Measurements from ENCODE around the gene EZH2.

GRCh38 chr7:148865283-148865682, 18.8 kb downstream of the EZH2 start:
- no peak for TF ChIP-seq CTCF (conservative IDR thresholded peaks at IDR 0.05; ENCODE audit: low read depth, low read length)
- TF ChIP-seq, protein P1, sequence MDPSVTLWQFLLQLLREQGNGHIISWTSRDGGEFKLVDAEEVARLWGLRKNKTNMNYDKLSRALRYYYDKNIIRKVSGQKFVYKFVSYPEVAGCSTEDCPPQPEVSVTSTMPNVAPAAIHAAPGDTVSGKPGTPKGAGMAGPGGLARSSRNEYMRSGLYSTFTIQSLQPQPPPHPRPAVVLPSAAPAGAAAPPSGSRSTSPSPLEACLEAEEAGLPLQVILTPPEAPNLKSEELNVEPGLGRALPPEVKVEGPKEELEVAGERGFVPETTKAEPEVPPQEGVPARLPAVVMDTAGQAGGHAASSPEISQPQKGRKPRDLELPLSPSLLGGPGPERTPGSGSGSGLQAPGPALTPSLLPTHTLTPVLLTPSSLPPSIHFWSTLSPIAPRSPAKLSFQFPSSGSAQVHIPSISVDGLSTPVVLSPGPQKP (IDR thresholded peaks at IDR 0.05; ENCODE audit: borderline replicate concordance, low read depth, low read length): no peak
- TF ChIP-seq RAD21 (IDR thresholded peaks at IDR 0.05; ENCODE audit: low read length): no peak
- TF ChIP-seq POLR2A (IDR thresholded peaks at IDR 0.05; ENCODE audit: low read depth, low read length): no peak
- no peak for TF ChIP-seq CEBPB (IDR thresholded peaks at IDR 0.05; ENCODE audit: low read depth, low read length)
- TF ChIP-seq, protein P2, sequence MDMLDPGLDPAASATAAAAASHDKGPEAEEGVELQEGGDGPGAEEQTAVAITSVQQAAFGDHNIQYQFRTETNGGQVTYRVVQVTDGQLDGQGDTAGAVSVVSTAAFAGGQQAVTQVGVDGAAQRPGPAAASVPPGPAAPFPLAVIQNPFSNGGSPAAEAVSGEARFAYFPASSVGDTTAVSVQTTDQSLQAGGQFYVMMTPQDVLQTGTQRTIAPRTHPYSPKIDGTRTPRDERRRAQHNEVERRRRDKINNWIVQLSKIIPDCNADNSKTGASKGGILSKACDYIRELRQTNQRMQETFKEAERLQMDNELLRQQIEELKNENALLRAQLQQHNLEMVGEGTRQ (IDR thresholded peaks at IDR 0.05; ENCODE audit: low read depth, low read length): no peak
- no peak for TF ChIP-seq MAFK (IDR thresholded peaks at IDR 0.05; ENCODE audit: low read depth, low read length)
- TF ChIP-seq RFX5 (IDR thresholded peaks at IDR 0.05; ENCODE audit: low read depth, low read length): no peak
- TF ChIP-seq SMC3 (IDR thresholded peaks at IDR 0.05; ENCODE audit: low read depth, low read length): no peak
- no peak for TF ChIP-seq CHD1 (IDR thresholded peaks at IDR 0.05; ENCODE audit: low read depth, low read length)
- TF ChIP-seq MAZ (IDR thresholded peaks at IDR 0.05; ENCODE audit: borderline replicate concordance, low read depth, low read length): no peak
- TF ChIP-seq MXI1 (IDR thresholded peaks at IDR 0.05; ENCODE audit: borderline replicate concordance, low read depth, low read length): no peak
